ENCODE measurements around the gene PGAP2.
"Not testable (repeated sequence)": the region's sequence is repeated elsewhere in the genome, so short reads cannot be mapped to it uniquely, and the experiment has no call there.

Gene PGAP2

GRCh38 chr11:3807909-3808860, at the start of gene PGAP2:
TSS of gene PGAP2 (plus strand) at chr11:3808560. CDS start at chr11:3811260, 2,700 bp downstream.
- peak; percentile 48 for DNase-seq (ENCODE audit: low read depth)

GRCh38 chr11:3764266-3764665, 44.1 kb upstream of the PGAP2 start:
- no peak for DNase-seq (ENCODE audit: low read depth)

- DNase-seq (ENCODE audit: low read depth) = not testable (repeated sequence)
These were observed 41.5 kb upstream of the PGAP2 start for GRCh38 chr11:3766836-3767235.

- DNase-seq (ENCODE audit: low read depth) = no peak
These were observed 40.8 kb upstream of the PGAP2 start for GRCh38 chr11:3767536-3767935.

GRCh38 chr11:3773180-3773579, 35.2 kb upstream of the PGAP2 start:
- no peak for DNase-seq (ENCODE audit: low read depth)

GRCh38 chr11:3775736-3776406, 32.5 kb upstream of the PGAP2 start:
- DNase-seq (ENCODE audit: low read depth) = no peak

GRCh38 chr11:3781423-3781822, 26.9 kb upstream of the PGAP2 start:
- no peak for DNase-seq (ENCODE audit: low read depth)

- DNase-seq (ENCODE audit: low read depth) = no peak
These were observed 25.4 kb upstream of the PGAP2 start for GRCh38 chr11:3782963-3783362.

- no peak for DNase-seq (ENCODE audit: low read depth)
These were observed 24.7 kb upstream of the PGAP2 start for GRCh38 chr11:3783611-3784010.

GRCh38 chr11:3786781-3787428, 21.5 kb upstream of the PGAP2 start:
- DNase-seq (ENCODE audit: low read depth) = no peak

- DNase-seq (ENCODE audit: low read depth) = not testable (repeated sequence)
These were observed 14.0 kb upstream of the PGAP2 start for GRCh38 chr11:3794387-3794786.

- DNase-seq (ENCODE audit: low read depth) = no peak
These were observed 13.0 kb upstream of the PGAP2 start for GRCh38 chr11:3795131-3796001.

GRCh38 chr11:3796002-3796311, 12.4 kb upstream of the PGAP2 start:
- DNase-seq (ENCODE audit: low read depth) = no peak

GRCh38 chr11:3796346-3796745, 12.0 kb upstream of the PGAP2 start:
- no peak for DNase-seq (ENCODE audit: low read depth)

GRCh38 chr11:3796801-3797328, 11.5 kb upstream of the PGAP2 start:
- no peak for DNase-seq (ENCODE audit: low read depth)

- peak; percentile 100 for DNase-seq (ENCODE audit: low read depth)
These were observed 10.8 kb upstream of the PGAP2 start, which contains the start of gene NUP98 for GRCh38 chr11:3797329-3798090. TSS of gene NUP98 (minus strand) at chr11:3797554. CDS start at chr11:3782117, 15,437 bp downstream.

GRCh38 chr11:3799143-3799542, 9.2 kb upstream of the PGAP2 start:
- DNase-seq (ENCODE audit: low read depth) = no peak

- no peak for DNase-seq (ENCODE audit: low read depth)
These were observed 8.5 kb upstream of the PGAP2 start for GRCh38 chr11:3799873-3800272.

- no peak for DNase-seq (ENCODE audit: low read depth)
These were observed 6.2 kb upstream of the PGAP2 start for GRCh38 chr11:3802011-3802790.
